Parathyroid adenoma (tissue), 2 donors: ENCODE data around the gene PON2.
A peak's percentile ranks its signal among the peaks of the same experiment; 100 is the strongest.

Experiments used
- H2AFZ ChIP-seq: fragments of 300-600 bp; sonication (generic); one replicate; pipeline ENCODE4 v1.7.0; 2017; ENCODE audit warnings: antibody characterized with exemption, mild to moderate bottlenecking
- H3K27ac ChIP-seq: fragments of 300-600 bp; sonication (generic); one replicate; pipeline ENCODE4 v1.7.0; 2017
- H3K27me3 ChIP-seq: fragments of 300-600 bp; sonication (generic); one replicate; pipeline ENCODE4 v1.7.0; 2017; ENCODE audit warnings: low read length; ENCODE audit not compliant: control insufficient read depth, insufficient read depth
- H3K36me3 ChIP-seq: fragments of 300-600 bp; sonication (generic); one replicate; pipeline ENCODE4 v1.7.0; 2017; ENCODE audit warnings: low read length; ENCODE audit not compliant: control insufficient read depth, insufficient read depth
- H3K4me1 ChIP-seq: fragments of 300-600 bp; sonication (generic); one replicate; pipeline ENCODE4 v1.7.0; 2017; ENCODE audit warnings: control low read depth
- H3K4me2 ChIP-seq: fragments of 300-600 bp; sonication (generic); one replicate; pipeline ENCODE4 v1.7.0; 2017; ENCODE audit warnings: low read length
- H3K4me3 ChIP-seq: fragments of 300-600 bp; sonication (generic); one replicate; pipeline ENCODE4 v1.7.0; 2017; ENCODE audit warnings: low read depth, low read length
- H3K79me2 ChIP-seq: fragments of 300-600 bp; sonication (generic); one replicate; pipeline ENCODE4 v1.7.0; 2017; ENCODE audit warnings: control low read depth
- H3K9ac ChIP-seq: fragments of 300-600 bp; sonication (generic); one replicate; pipeline ENCODE4 v1.7.0; 2017; ENCODE audit warnings: mild to moderate bottlenecking
- H3K9me3 ChIP-seq: fragments of 300-600 bp; sonication (generic); one replicate; pipeline ENCODE4 v1.7.0; 2017; ENCODE audit warnings: low read length; ENCODE audit not compliant: control insufficient read depth
- CTCF ChIP-seq: fragments of 300-600 bp; sonication (generic); IDR thresholded peaks from one replicate; pipeline ENCODE4 v1.7.0; 2017; ENCODE audit warnings: antibody characterized with exemption, mild to moderate bottlenecking
- donor health status: primary hyperparathyroidism.

Gene PON2

GRCh38 chr7:95434557-95435421, at the start of gene PON2:
Gene PON2 (minus strand): TSS chr7:95435028. CDS start chr7:95434951, 77 bp downstream.
- Histone ChIP-seq H3K79me2 (no peaks in the 10 kb centered on the region), H3K9ac (peak within 1 kb of the TSS; percentile 88), H3K27ac (peak within 1 kb of the TSS; percentile 93), H2AFZ (peak within 1 kb of the TSS; percentile 100), H3K4me3 (peak within 1 kb of the TSS; percentile 75), H3K36me3 (no peaks in the 10 kb centered on the region), H3K27me3 (no peaks in the 10 kb centered on the region), H3K4me2 (peak within 1 kb of the TSS; percentile 89), H3K9me3 (no peaks in the 10 kb centered on the region), H3K4me1 (peaks cover 8% of the 10 kb centered on the region)
- TF ChIP-seq CTCF = no peak

- no peak overlapping the region for H3K4me2 ChIP-seq
- no peak overlapping the region for H3K9ac ChIP-seq
- H3K9me3 ChIP-seq = no peaks in the 10 kb centered on the region
- no peak overlapping the region for H3K27ac ChIP-seq
- no peaks in the 10 kb centered on the region for H3K36me3 ChIP-seq
- H2AFZ ChIP-seq = no peak overlapping the region
- no peaks in the 10 kb centered on the region for H3K4me1 ChIP-seq
- no peaks in the 10 kb centered on the region for H3K79me2 ChIP-seq
- no peaks in the 10 kb centered on the region for H3K27me3 ChIP-seq
- no peak overlapping the region for H3K4me3 ChIP-seq
- no peak for TF ChIP-seq CTCF
Measured at GRCh38 chr7:95482424-95482823, 47.6 kb upstream of the PON2 start.

GRCh38 chr7:95481271-95482165, 46.7 kb upstream of the PON2 start:
- peak overlapping the region; percentile 53 for H2AFZ ChIP-seq

GRCh38 chr7:95479992-95480624, 45.3 kb upstream of the PON2 start:
- no peak for TF ChIP-seq CTCF
- Histone ChIP-seq H2AFZ (no peak overlapping the region), H3K4me1 (no peaks in the 10 kb centered on the region), H3K9ac (no peak overlapping the region), H3K79me2 (no peaks in the 10 kb centered on the region), H3K27me3 (no peaks in the 10 kb centered on the region), H3K27ac (no peak overlapping the region), H3K4me3 (no peak overlapping the region), H3K4me2 (no peak overlapping the region), H3K36me3 (no peaks in the 10 kb centered on the region), H3K9me3 (no peaks in the 10 kb centered on the region)

More at GRCh38 chr7:95481271-95482165, 46.7 kb upstream of the PON2 start:
- Histone ChIP-seq H3K9ac (no peak overlapping the region), H3K27ac (no peak overlapping the region), H3K79me2 (no peaks in the 10 kb centered on the region), H3K4me3 (no peak overlapping the region), H3K27me3 (no peaks in the 10 kb centered on the region), H3K4me1 (no peaks in the 10 kb centered on the region), H3K9me3 (no peaks in the 10 kb centered on the region), H3K4me2 (no peak overlapping the region), H3K36me3 (no peaks in the 10 kb centered on the region)
- TF ChIP-seq CTCF = no peak
